22Rv1 (cell line): Measurements from ENCODE around the gene ACTR3C.
"Not testable (repeated sequence)": the region's sequence is repeated elsewhere in the genome, so short reads cannot be mapped to it uniquely, and the experiment has no call there.

Source experiments
- CTCF ChIP-seq: fragments of 450-650 bp; IDR thresholded peaks from 2 replicates; pipeline ENCODE4 v1.5.1; 2017; ENCODE audit warnings: mild to moderate bottlenecking
- ZFX ChIP-seq: fragments of 450-650 bp; IDR thresholded peaks from 2 replicates; pipeline ENCODE4 v1.6.1; 2017; ENCODE audit warnings: antibody characterized with exemption, borderline replicate concordance

DNA sequence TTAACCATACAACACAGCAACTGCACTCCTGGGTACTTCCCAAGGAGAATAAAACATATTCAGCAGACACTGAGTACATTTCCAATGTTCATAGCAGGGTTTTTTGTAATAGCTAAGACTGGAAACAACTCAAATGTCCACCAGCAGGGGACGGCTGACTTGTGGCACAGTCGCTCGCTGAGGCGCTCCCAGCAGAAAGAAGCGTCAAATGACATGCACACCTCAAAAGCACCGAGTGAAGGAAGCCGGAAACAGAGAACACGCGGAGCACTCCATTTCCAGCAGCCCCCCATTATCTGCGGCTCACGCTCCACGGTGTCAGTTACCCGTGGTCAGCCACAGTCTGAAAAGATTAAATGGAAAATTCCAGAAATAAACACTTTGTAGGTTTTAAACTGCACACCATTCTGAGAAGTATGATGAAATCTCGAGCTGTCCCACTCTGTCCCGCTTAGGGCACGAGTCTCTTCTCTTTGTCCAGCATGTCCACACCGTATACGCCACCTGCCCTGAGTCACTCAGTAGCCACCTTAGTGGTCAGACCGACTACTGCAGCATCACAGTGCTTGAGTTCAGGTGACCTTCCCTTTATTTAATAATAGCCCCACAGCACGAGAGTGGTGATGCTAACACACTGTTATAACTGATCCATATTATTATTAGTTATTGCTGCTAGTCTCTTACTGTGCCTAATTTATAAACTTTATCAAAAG lies 56.2 kb downstream of the ACTR3C start:
- not testable (repeated sequence) for TF ChIP-seq CTCF, ZFX
